Ishikawa (cell line): ENCODE results near the gene UPP2.

ENCODE experiments used
- CEBPB ChIP-seq: IDR thresholded peaks from 2 replicates; pipeline ENCODE4 v1.6.1; 2012
- CREB1 ChIP-seq: IDR thresholded peaks from 2 replicates; pipeline ENCODE4 v1.6.1; 2012; ENCODE audit warnings: low read depth
- EGR1 ChIP-seq: IDR thresholded peaks from 2 replicates; pipeline ENCODE4 v1.6.1; 2012
- EP300 ChIP-seq: IDR thresholded peaks from 2 replicates; pipeline ENCODE4 v1.6.1; 2012; ENCODE audit warnings: borderline replicate concordance
- FOXM1 ChIP-seq: IDR thresholded peaks from 2 replicates; pipeline ENCODE4 v1.6.1; 2012; ENCODE audit warnings: low read depth, borderline replicate concordance
- NFIC ChIP-seq: IDR thresholded peaks from 2 replicates; pipeline ENCODE4 v1.6.1; 2012
- RAD21 ChIP-seq: IDR thresholded peaks from 2 replicates; pipeline ENCODE4 v1.6.1; 2012; ENCODE audit warnings: low read depth
- REST ChIP-seq: IDR thresholded peaks from 2 replicates; pipeline ENCODE4 v1.6.1; 2012; ENCODE audit warnings: low read depth, mild to moderate bottlenecking
- TAF1 ChIP-seq: IDR thresholded peaks from 2 replicates; pipeline ENCODE4 v1.6.1; 2012; ENCODE audit warnings: low read depth, mild to moderate bottlenecking
- TCF12 ChIP-seq: IDR thresholded peaks from 2 replicates; pipeline ENCODE4 v1.6.1; 2012; ENCODE audit warnings: low read depth
- TEAD4 ChIP-seq: IDR thresholded peaks from 2 replicates; pipeline ENCODE4 v1.6.1; 2012
- YY1 ChIP-seq: IDR thresholded peaks from 2 replicates; pipeline ENCODE4 v1.6.1; 2012; ENCODE audit warnings: low read depth
- ZBTB7A ChIP-seq: IDR thresholded peaks from 2 replicates; pipeline ENCODE4 v1.6.1; 2012; ENCODE audit warnings: low read depth
- TF ChIP-seq, protein P1 (sequence below): IDR thresholded peaks from 2 replicates; pipeline ENCODE4 v1.6.1; 2012
- TF ChIP-seq, protein P2 (sequence below): IDR thresholded peaks from 2 replicates; pipeline ENCODE4 v1.6.1; 2012

The UPP2 gene

GRCh38 chr2:158174956-158175355 lies 73.3 kb downstream of the UPP2 start:
- no peak for TF ChIP-seq EGR1
- no peak for TF ChIP-seq TAF1
- TF ChIP-seq FOXM1, result no peak
- TF ChIP-seq, protein P1, sequence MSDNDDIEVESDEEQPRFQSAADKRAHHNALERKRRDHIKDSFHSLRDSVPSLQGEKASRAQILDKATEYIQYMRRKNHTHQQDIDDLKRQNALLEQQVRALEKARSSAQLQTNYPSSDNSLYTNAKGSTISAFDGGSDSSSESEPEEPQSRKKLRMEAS, result no peak
- no peak for TF ChIP-seq REST
- TF ChIP-seq TCF12, result no peak

GRCh38 chr2:158178646-158179045 lies 77.0 kb downstream of the UPP2 start:
- TF ChIP-seq TAF1, result no peak
- TF ChIP-seq, protein P1, result no peak

DNA sequence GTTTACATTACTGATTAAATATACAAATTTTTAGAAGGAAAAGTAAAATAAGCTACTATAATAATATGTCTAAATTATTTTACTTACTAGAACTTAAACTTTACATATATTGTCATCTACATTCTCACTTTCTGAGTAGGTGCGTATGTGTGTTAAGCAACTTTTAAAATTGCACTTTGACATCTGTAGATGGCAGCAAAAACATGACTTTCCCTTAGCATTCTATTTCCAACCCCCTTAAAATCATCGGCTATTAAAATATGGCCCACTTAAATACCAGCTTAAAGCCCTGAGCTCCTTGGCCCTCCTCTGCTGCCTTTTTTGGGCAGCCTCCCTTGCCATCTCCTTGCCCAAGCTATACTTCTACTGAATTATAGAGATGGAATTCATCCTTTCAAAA lies 78.0 kb downstream of the UPP2 start:
- TF ChIP-seq YY1, result no peak
- peak; percentile 70 for TF ChIP-seq RAD21

- TF ChIP-seq TCF12, result no peak
- TF ChIP-seq, protein P2, sequence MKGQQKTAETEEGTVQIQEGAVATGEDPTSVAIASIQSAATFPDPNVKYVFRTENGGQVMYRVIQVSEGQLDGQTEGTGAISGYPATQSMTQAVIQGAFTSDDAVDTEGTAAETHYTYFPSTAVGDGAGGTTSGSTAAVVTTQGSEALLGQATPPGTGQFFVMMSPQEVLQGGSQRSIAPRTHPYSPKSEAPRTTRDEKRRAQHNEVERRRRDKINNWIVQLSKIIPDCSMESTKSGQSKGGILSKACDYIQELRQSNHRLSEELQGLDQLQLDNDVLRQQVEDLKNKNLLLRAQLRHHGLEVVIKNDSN, result no peak
- TF ChIP-seq, protein P1, result no peak
- TF ChIP-seq CREB1, result no peak
- TF ChIP-seq FOXM1, result no peak
- TF ChIP-seq TEAD4, result no peak
- no peak for TF ChIP-seq REST
- TF ChIP-seq NFIC, result no peak
- TF ChIP-seq TAF1, result no peak
- no peak for TF ChIP-seq RAD21
- no peak for TF ChIP-seq YY1
- TF ChIP-seq CEBPB, result no peak
- no peak for TF ChIP-seq EP300
- TF ChIP-seq EGR1, result no peak
- TF ChIP-seq ZBTB7A, result no peak
Observed at GRCh38 chr2:158181171-158181570, 79.5 kb downstream of the UPP2 start.

GRCh38 chr2:158182676-158183295 lies 81.1 kb downstream of the UPP2 start:
- no peak for TF ChIP-seq REST
- TF ChIP-seq RAD21, result no peak
- TF ChIP-seq CREB1, result no peak
- TF ChIP-seq EP300, result no peak
- TF ChIP-seq, protein P2, result no peak
- no peak for TF ChIP-seq ZBTB7A
- no peak for TF ChIP-seq FOXM1
- no peak for TF ChIP-seq NFIC
- TF ChIP-seq TAF1, result no peak
- TF ChIP-seq TCF12, result no peak
